HEK293 (cell line): ENCODE measurements around the gene PRPF6.

Experiments used
- CTCF ChIA-PET: fragments of 350-600 bp; formaldehyde crosslinking; extraction: SDS; loops from one replicate; lab custom pipeline; 2021; ENCODE audit warnings: antibody characterized with exemption; lab: Yijun Ruan, JAX
- POLR2A ChIA-PET: fragments of 300-600 bp; formaldehyde crosslinking; extraction: SDS; loops from one replicate; lab custom pipeline; 2020; ENCODE audit warnings: antibody characterized with exemption, inconsistent platforms; lab: Yijun Ruan, JAX
- H3K27ac ChIP-seq: fragments of 200-500 bp; sonication (Bioruptor generic); 2 replicates; pipeline ENCODE4 v1.5.1; 2014; ENCODE audit warnings: low read depth, low read length, control low read depth, inconsistent platforms; ENCODE audit errors: extremely low read depth
- H3K36me3 ChIP-seq, 2 experiments: fragments of 200-500 bp in 1 of 2; sonication (Bioruptor generic) in 1 of 2; 1 replicate in 1 of 2; 2 replicates in 1 of 2; pipeline ENCODE4 v1.5.1; 2014 to 2017; ENCODE audit warnings: inconsistent platforms in 2 of 2, low read length in 2 of 2; ENCODE audit not compliant: control insufficient read depth in 2 of 2, insufficient read depth in 1 of 2
- H3K4me1 ChIP-seq: fragments of 200-500 bp; sonication (Bioruptor generic); 2 replicates; pipeline ENCODE4 v1.5.1; 2014; ENCODE audit warnings: mild to moderate bottlenecking, low read length, inconsistent platforms; ENCODE audit not compliant: control insufficient read depth, insufficient read depth
- H3K4me3 ChIP-seq: 2 replicates; pipeline ENCODE4 v1.5.1; 2011; ENCODE audit warnings: low read depth, mild to moderate bottlenecking, control low read depth, low read length, moderate library complexity
- H3K9me3 ChIP-seq: fragments of 200-500 bp; sonication (Bioruptor generic); 2 replicates; pipeline ENCODE4 v1.5.1; 2014; ENCODE audit warnings: low read depth, low read length, inconsistent platforms; ENCODE audit not compliant: control insufficient read depth, insufficient read depth
- CTCF ChIP-seq: fragments of 450-650 bp; formaldehyde crosslinking; IDR thresholded peaks from 2 replicates; pipeline ENCODE4 v1.5.1; 2016; ENCODE audit warnings: missing biosample characterization, missing genetic modification characterization
- EGR2 ChIP-seq: fragments of 450-650 bp; formaldehyde crosslinking; IDR thresholded peaks from 2 replicates; pipeline ENCODE4 v1.5.1; 2016; ENCODE audit warnings: low read depth, missing biosample characterization, missing genetic modification characterization
- SETDB1 ChIP-seq: IDR thresholded peaks from one replicate; pipeline ENCODE4 v1.6.1; 2017; ENCODE audit warnings: mild to moderate bottlenecking, low read length, moderate library complexity, mixed read lengths; ENCODE audit not compliant: insufficient read length
- ZNF223 ChIP-seq: fragments of 450-650 bp; formaldehyde crosslinking; IDR thresholded peaks from 2 replicates; pipeline ENCODE4 v1.5.1; 2016; ENCODE audit warnings: missing biosample characterization, missing genetic modification characterization
- ZNF23 ChIP-seq: fragments of 450-650 bp; formaldehyde crosslinking; IDR thresholded peaks from 2 replicates; pipeline ENCODE4 v1.5.1; 2016; ENCODE audit warnings: missing biosample characterization, missing genetic modification characterization, borderline replicate concordance
- ZNF248 ChIP-seq: fragments of 450-650 bp; formaldehyde crosslinking; IDR thresholded peaks from 2 replicates; pipeline ENCODE4 v1.5.1; 2017; ENCODE audit warnings: missing biosample characterization, missing genetic modification characterization
- ZNF26 ChIP-seq: fragments of 450-650 bp; formaldehyde crosslinking; IDR thresholded peaks from 2 replicates; pipeline ENCODE4 v1.5.1; 2016; ENCODE audit warnings: missing biosample characterization, missing genetic modification characterization
- ZNF354C ChIP-seq: fragments of 450-650 bp; formaldehyde crosslinking; IDR thresholded peaks from 2 replicates; pipeline ENCODE4 v1.5.1; 2016; ENCODE audit warnings: missing biosample characterization, missing genetic modification characterization, low read depth, borderline replicate concordance
- ZNF37A ChIP-seq: fragments of 450-650 bp; IDR thresholded peaks from 2 replicates; pipeline ENCODE4 v1.5.1; 2018; ENCODE audit warnings: missing biosample characterization, missing genetic modification characterization
- ZNF416 ChIP-seq: fragments of 450-650 bp; formaldehyde crosslinking; IDR thresholded peaks from 2 replicates; pipeline ENCODE4 v1.5.1; 2016; ENCODE audit warnings: missing biosample characterization, missing genetic modification characterization
- ZNF423 ChIP-seq: fragments of 450-650 bp; formaldehyde crosslinking; IDR thresholded peaks from 2 replicates; pipeline ENCODE4 v1.5.1; 2016; ENCODE audit warnings: missing biosample characterization, missing genetic modification characterization
- ZNF473 ChIP-seq: fragments of 450-650 bp; formaldehyde crosslinking; IDR thresholded peaks from 2 replicates; pipeline ENCODE4 v1.5.1; 2017; ENCODE audit warnings: missing biosample characterization, missing genetic modification characterization
- ZNF747 ChIP-seq: fragments of 450-650 bp; formaldehyde crosslinking; IDR thresholded peaks from 2 replicates; pipeline ENCODE4 v1.5.1; 2016; ENCODE audit warnings: missing biosample characterization, missing genetic modification characterization
- ZNF830 ChIP-seq: fragments of 450-650 bp; IDR thresholded peaks from 2 replicates; pipeline ENCODE4 v1.5.0; 2018; ENCODE audit warnings: missing biosample characterization, missing genetic modification characterization, low read depth, mild to moderate bottlenecking, moderate library complexity
- TF ChIP-seq, protein P1 (sequence below): fragments of 450-650 bp; formaldehyde crosslinking; IDR thresholded peaks from 2 replicates; pipeline ENCODE4 v1.5.1; 2016; ENCODE audit warnings: missing biosample characterization, missing genetic modification characterization
- TF ChIP-seq, protein P2 (sequence below): fragments of 450-650 bp; formaldehyde crosslinking; IDR thresholded peaks from 2 replicates; pipeline ENCODE4 v1.5.1; 2016; ENCODE audit warnings: missing biosample characterization, missing genetic modification characterization

The PRPF6 gene

DNA sequence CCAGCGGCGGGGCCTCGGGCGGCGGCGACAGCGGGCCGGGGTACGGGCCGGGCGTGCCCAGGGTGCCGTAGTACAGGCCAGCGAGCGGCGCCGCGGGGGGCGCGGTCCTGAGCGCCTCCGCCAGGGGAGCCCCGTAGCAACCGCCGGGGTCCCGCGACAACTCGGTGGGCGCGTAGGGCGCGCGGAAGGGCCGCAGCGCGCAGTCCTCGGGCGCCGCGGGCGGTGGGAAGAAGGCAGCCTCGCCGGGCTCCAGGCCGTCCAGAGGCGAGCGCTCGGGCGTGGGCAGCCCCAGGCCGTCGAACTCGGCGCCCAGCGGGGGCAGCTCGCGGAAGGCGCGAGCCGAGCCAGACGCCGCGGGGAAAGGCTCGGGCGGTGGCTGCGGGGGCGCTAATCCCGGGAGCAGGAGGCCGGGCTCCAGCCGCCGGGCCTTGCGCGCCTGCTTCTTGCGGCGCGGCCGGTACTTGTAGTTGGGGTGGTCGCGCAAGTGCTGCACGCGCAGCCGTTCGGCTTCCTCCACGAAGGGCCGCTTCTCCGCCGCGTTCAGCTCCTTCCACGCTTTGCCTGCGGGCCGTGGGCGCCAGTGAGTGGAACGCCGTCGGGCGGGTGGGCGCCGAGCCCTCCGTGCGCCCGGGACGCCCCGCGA, 67.6 kb downstream of the PRPF6 start:
- Histone ChIP-seq H3K4me3 (no peak overlapping the region), H3K9me3 (no peaks in the 10 kb centered on the region), H3K4me1 (peaks cover 6% of the 10 kb centered on the region), H3K27ac (no peak overlapping the region), H3K36me3 (peaks cover 0 to 5% of the 10 kb centered on the region in 2 experiments; a peak in 1 of 3 replicates)
- ChIA-PET POLR2A (interaction anchor here (1.4 kb wide), 1 partner anchor 9 kb away, joined by 4 read pairs; no protein-coding TSS in a partner anchor), CTCF (no interaction called here)
- no peak for TF ChIP-seq SETDB1
- TF ChIP-seq, protein P1, sequence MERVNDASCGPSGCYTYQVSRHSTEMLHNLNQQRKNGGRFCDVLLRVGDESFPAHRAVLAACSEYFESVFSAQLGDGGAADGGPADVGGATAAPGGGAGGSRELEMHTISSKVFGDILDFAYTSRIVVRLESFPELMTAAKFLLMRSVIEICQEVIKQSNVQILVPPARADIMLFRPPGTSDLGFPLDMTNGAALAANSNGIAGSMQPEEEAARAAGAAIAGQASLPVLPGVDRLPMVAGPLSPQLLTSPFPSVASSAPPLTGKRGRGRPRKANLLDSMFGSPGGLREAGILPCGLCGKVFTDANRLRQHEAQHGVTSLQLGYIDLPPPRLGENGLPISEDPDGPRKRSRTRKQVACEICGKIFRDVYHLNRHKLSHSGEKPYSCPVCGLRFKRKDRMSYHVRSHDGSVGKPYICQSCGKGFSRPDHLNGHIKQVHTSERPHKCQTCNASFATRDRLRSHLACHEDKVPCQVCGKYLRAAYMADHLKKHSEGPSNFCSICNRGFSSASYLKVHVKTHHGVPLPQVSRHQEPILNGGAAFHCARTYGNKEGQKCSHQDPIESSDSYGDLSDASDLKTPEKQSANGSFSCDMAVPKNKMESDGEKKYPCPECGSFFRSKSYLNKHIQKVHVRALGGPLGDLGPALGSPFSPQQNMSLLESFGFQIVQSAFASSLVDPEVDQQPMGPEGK = no peak
- TF ChIP-seq CTCF (tag by site-specific recombination) = no peak
- TF ChIP-seq ZNF423 (tag by site-specific recombination) = no peak
- TF ChIP-seq, protein P2, sequence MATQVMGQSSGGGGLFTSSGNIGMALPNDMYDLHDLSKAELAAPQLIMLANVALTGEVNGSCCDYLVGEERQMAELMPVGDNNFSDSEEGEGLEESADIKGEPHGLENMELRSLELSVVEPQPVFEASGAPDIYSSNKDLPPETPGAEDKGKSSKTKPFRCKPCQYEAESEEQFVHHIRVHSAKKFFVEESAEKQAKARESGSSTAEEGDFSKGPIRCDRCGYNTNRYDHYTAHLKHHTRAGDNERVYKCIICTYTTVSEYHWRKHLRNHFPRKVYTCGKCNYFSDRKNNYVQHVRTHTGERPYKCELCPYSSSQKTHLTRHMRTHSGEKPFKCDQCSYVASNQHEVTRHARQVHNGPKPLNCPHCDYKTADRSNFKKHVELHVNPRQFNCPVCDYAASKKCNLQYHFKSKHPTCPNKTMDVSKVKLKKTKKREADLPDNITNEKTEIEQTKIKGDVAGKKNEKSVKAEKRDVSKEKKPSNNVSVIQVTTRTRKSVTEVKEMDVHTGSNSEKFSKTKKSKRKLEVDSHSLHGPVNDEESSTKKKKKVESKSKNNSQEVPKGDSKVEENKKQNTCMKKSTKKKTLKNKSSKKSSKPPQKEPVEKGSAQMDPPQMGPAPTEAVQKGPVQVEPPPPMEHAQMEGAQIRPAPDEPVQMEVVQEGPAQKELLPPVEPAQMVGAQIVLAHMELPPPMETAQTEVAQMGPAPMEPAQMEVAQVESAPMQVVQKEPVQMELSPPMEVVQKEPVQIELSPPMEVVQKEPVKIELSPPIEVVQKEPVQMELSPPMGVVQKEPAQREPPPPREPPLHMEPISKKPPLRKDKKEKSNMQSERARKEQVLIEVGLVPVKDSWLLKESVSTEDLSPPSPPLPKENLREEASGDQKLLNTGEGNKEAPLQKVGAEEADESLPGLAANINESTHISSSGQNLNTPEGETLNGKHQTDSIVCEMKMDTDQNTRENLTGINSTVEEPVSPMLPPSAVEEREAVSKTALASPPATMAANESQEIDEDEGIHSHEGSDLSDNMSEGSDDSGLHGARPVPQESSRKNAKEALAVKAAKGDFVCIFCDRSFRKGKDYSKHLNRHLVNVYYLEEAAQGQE (tag by site-specific recombination) = no peak
- no peak for TF ChIP-seq ZNF830 (tag by site-specific recombination)
- TF ChIP-seq EGR2 (tag by site-specific recombination) = no peak
- no peak for TF ChIP-seq ZNF248 (tag by site-specific recombination)
- TF ChIP-seq ZNF23 (tag by site-specific recombination) = no peak
- TF ChIP-seq ZNF473 (tag by site-specific recombination) = no peak
- TF ChIP-seq ZNF354C (tag by site-specific recombination) = no peak
- TF ChIP-seq ZNF37A (tag by site-specific recombination) = no peak
- TF ChIP-seq ZNF26 (tag by site-specific recombination) = no peak
- TF ChIP-seq ZNF747 = no peak
- no peak for TF ChIP-seq ZNF416 (tag by site-specific recombination)
- TF ChIP-seq ZNF223 (tag by site-specific recombination) = no peak
